SK-N-SH treated with all-trans-retinoic acid at 6 μM for 48 hours (cell line): ENCODE data around the gene C7orf57.

Source experiments
- ATAC-seq: fragments of 200-7000 bp; cut with Tn5 transposase; 3 replicates; pipeline ENCODE4 v1.9.1; 2020; ENCODE audit warnings: mild to moderate bottlenecking, moderate library complexity
- ARNTL ChIP-seq: fragments of 450-650 bp; formaldehyde crosslinking; IDR thresholded peaks from 2 replicates; pipeline ENCODE4 v1.5.0; 2020; ENCODE audit warnings: low read depth, mild to moderate bottlenecking, moderate library complexity, borderline replicate concordance
- BACH2 ChIP-seq: fragments of 250-450 bp; sonication (Bioruptor Pico); IDR thresholded peaks from 2 replicates; pipeline ENCODE4 v1.9.0; 2021; ENCODE audit warnings: mild to moderate bottlenecking, borderline replicate concordance
- CREB5 ChIP-seq: fragments of 250-450 bp; sonication (Bioruptor Pico); IDR thresholded peaks from 2 replicates; pipeline ENCODE4 v1.5.1; 2020; ENCODE audit warnings: low read depth, mild to moderate bottlenecking, moderate library complexity
- CSDC2 ChIP-seq: fragments of 250-450 bp; sonication (Bioruptor Pico); IDR thresholded peaks from 2 replicates; pipeline ENCODE4 v1.5.0; 2020; ENCODE audit warnings: mild to moderate bottlenecking, moderate library complexity
- CSRNP3 ChIP-seq: fragments of 250-450 bp; sonication (Bioruptor Pico); IDR thresholded peaks from 2 replicates; pipeline ENCODE4 v1.5.1; 2021; ENCODE audit warnings: mild to moderate bottlenecking, moderate library complexity
- ESRRG ChIP-seq: fragments of 250-450 bp; sonication (Bioruptor Pico); IDR thresholded peaks from 2 replicates; pipeline ENCODE4 v1.6.1; 2021; ENCODE audit warnings: mild to moderate bottlenecking
- GLIS3 ChIP-seq: fragments of 250-450 bp; sonication (Bioruptor Pico); IDR thresholded peaks from 2 replicates; pipeline ENCODE4 v1.5.0; 2020; ENCODE audit warnings: mild to moderate bottlenecking, moderate library complexity
- ISL1 ChIP-seq: fragments of 250-450 bp; sonication (Bioruptor Pico); IDR thresholded peaks from 2 replicates; pipeline ENCODE4 v2.1.2; 2022; ENCODE audit warnings: mild to moderate bottlenecking, moderate library complexity
- OSR1 ChIP-seq: fragments of 250-450 bp; sonication (Bioruptor Pico); IDR thresholded peaks from 2 replicates; pipeline ENCODE4 v1.8.0; 2022; ENCODE audit warnings: moderate library complexity, mild to moderate bottlenecking, inconsistent platforms
- PATZ1 ChIP-seq: fragments of 250-450 bp; sonication (Bioruptor Pico); IDR thresholded peaks from 2 replicates; pipeline ENCODE4 v1.8.0; 2020; ENCODE audit warnings: mild to moderate bottlenecking, moderate library complexity, borderline replicate concordance
- PPARA ChIP-seq: fragments of 250-450 bp; sonication (Bioruptor Pico); IDR thresholded peaks from 2 replicates; pipeline ENCODE4 v1.5.0; 2020; ENCODE audit warnings: mild to moderate bottlenecking, borderline replicate concordance
- RARB ChIP-seq: fragments of 250-450 bp; sonication (Bioruptor Pico); IDR thresholded peaks from 2 replicates; pipeline ENCODE4 v1.8.0; 2021; ENCODE audit warnings: mild to moderate bottlenecking, moderate library complexity
- SNAI2 ChIP-seq: fragments of 250-450 bp; sonication (Bioruptor Pico); IDR thresholded peaks from 2 replicates; pipeline ENCODE4 v1.5.0; 2020; ENCODE audit warnings: mild to moderate bottlenecking, moderate library complexity
- TCF4 ChIP-seq: fragments of 250-450 bp; sonication (Bioruptor Pico); IDR thresholded peaks from 2 replicates; pipeline ENCODE4 v1.8.0; 2021; ENCODE audit warnings: mild to moderate bottlenecking, moderate library complexity, borderline replicate concordance
- TOX ChIP-seq: fragments of 250-450 bp; sonication (Bioruptor Pico); IDR thresholded peaks from 2 replicates; pipeline ENCODE4 v1.8.0; 2021; ENCODE audit warnings: mild to moderate bottlenecking, moderate library complexity, borderline replicate concordance
- TSHZ2 ChIP-seq: fragments of 250-450 bp; sonication (Bioruptor Pico); IDR thresholded peaks from 2 replicates; pipeline ENCODE4 v1.5.0; 2020; ENCODE audit warnings: mild to moderate bottlenecking, moderate library complexity
- ZFP3 ChIP-seq: fragments of 250-450 bp; sonication (Bioruptor Pico); IDR thresholded peaks from 2 replicates; pipeline ENCODE4 v1.5.0; 2020; ENCODE audit warnings: mild to moderate bottlenecking, moderate library complexity
- ZFP30 ChIP-seq: fragments of 450-650 bp; formaldehyde crosslinking; IDR thresholded peaks from 2 replicates; pipeline ENCODE4 v1.5.0; 2022; ENCODE audit warnings: mild to moderate bottlenecking, moderate library complexity
- ZNF565 ChIP-seq: fragments of 450-650 bp; formaldehyde crosslinking; conservative IDR thresholded peaks from 2 replicates; pipeline ENCODE4 v1.5.0; 2020; ENCODE audit warnings: low read depth, mild to moderate bottlenecking, moderate library complexity
- ZNF70 ChIP-seq: fragments of 450-650 bp; formaldehyde crosslinking; IDR thresholded peaks from 2 replicates; pipeline ENCODE4 v1.5.0; 2020; ENCODE audit warnings: mild to moderate bottlenecking, moderate library complexity
- ZNF8 ChIP-seq: fragments of 450-650 bp; formaldehyde crosslinking; IDR thresholded peaks from 2 replicates; pipeline ENCODE4 v1.5.0; 2020; ENCODE audit warnings: mild to moderate bottlenecking, moderate library complexity

The C7orf57 gene

GRCh38 chr7:48059706-48060105 is 24.4 kb downstream of the C7orf57 start:
- no peak for ATAC-seq
- no peak for TF ChIP-seq ISL1 (CRISPR knock-in tag)
- no peak for TF ChIP-seq ZNF70 (CRISPR knock-in tag)
- no peak for TF ChIP-seq RARB
- no peak for TF ChIP-seq ARNTL (CRISPR knock-in tag)
- no peak for TF ChIP-seq ZNF8 (CRISPR knock-in tag)
- TF ChIP-seq ZFP3 (CRISPR knock-in tag): no peak
- no peak for TF ChIP-seq ZNF565
- no peak for TF ChIP-seq CSRNP3
- no peak for TF ChIP-seq PATZ1
- TF ChIP-seq CREB5 (CRISPR knock-in tag): no peak
- no peak for TF ChIP-seq GLIS3

GRCh38 chr7:48063985-48064384 is 28.6 kb downstream of the C7orf57 start:
- TF ChIP-seq ZFP30 (no peak), PATZ1 (no peak), ZNF70 (CRISPR knock-in tag) (no peak), ZNF565 (no peak), TOX (no peak), ZFP3 (CRISPR knock-in tag) (no peak), TCF4 (no peak)
- ATAC-seq: no peak

GRCh38 chr7:48067475-48067874 is 32.1 kb downstream of the C7orf57 start:
- TF ChIP-seq ZNF70 (CRISPR knock-in tag) (no peak), CSDC2 (CRISPR knock-in tag) (no peak), TCF4 (no peak), ZNF565 (no peak), RARB (no peak), ISL1 (CRISPR knock-in tag) (no peak), ZFP3 (CRISPR knock-in tag) (no peak), CSRNP3 (no peak)
- ATAC-seq: peak; percentile 50

GRCh38 chr7:48074204-48074654 is 38.9 kb downstream of the C7orf57 start:
- peak; percentile 27; the same call in 1 of the 3 replicates for ATAC-seq
- TF ChIP-seq ZFP30: no peak
- no peak for TF ChIP-seq CSDC2 (CRISPR knock-in tag)
- TF ChIP-seq TSHZ2 (CRISPR knock-in tag): no peak
- no peak for TF ChIP-seq BACH2 (CRISPR knock-in tag)
- no peak for TF ChIP-seq ARNTL (CRISPR knock-in tag)
- no peak for TF ChIP-seq SNAI2 (CRISPR knock-in tag)
- no peak for TF ChIP-seq OSR1 (CRISPR knock-in tag)
- TF ChIP-seq CREB5 (CRISPR knock-in tag): no peak
- no peak for TF ChIP-seq RARB
- TF ChIP-seq TCF4: no peak
- TF ChIP-seq GLIS3: no peak
- no peak for TF ChIP-seq ZNF8 (CRISPR knock-in tag)
- no peak for TF ChIP-seq CSRNP3
- no peak for TF ChIP-seq ZNF565
- TF ChIP-seq ESRRG: no peak
- TF ChIP-seq ISL1 (CRISPR knock-in tag): no peak
- no peak for TF ChIP-seq PPARA (CRISPR knock-in tag)
- TF ChIP-seq ZNF70 (CRISPR knock-in tag): no peak
- no peak for TF ChIP-seq ZFP3 (CRISPR knock-in tag)
